Measurements from ENCODE around the gene LRRC3. TPM values are rescaled to one million over a fixed set of nuclear protein-coding genes. Genes with fewer than 3 reads are reported as not detected.

LRRC3 gene
- total RNA-seq, 2 donors from 2014 or later, result 1.6 to 7.1 TPM

GRCh38 chr21:44485254-44485793 is 30.0 kb downstream of the LRRC3 start:
- intact Hi-C loops (cut with DNase I), result no loop called here
- Histone ChIP-seq H3K9me3 (no peaks in the 10 kb centered on the region), H3K27ac (no peak overlapping the region), H3K36me3 (no peaks in the 10 kb centered on the region), H3K4me1 (replicated peaks) (no peaks in the 10 kb centered on the region), H3K4me3 (no peak overlapping the region), H3K27me3 (replicated peaks; ENCODE audit: insufficient read depth) (no peaks in the 10 kb centered on the region)
- TF ChIP-seq CTCF (IDR thresholded peaks at IDR 0.05), result no peak
- TF ChIP-seq POLR2A (IDR thresholded peaks at IDR 0.05), result no peak
- no peak for TF ChIP-seq POLR2AphosphoS5 (IDR thresholded peaks at IDR 0.05)
- no peak for DNase-seq (ENCODE audit: low spot score)
- 75% methylated on average over 25 of the region's 25 CpGs for WGBS

- H3K27ac ChIP-seq, result no peak overlapping the region
- H3K36me3 ChIP-seq, result no peaks in the 10 kb centered on the region
- H3K27me3 ChIP-seq (replicated peaks; ENCODE audit: insufficient read depth), result no peaks in the 10 kb centered on the region
- WGBS, result 82% methylated on average over 10 of the region's 10 CpGs
- no peaks in the 10 kb centered on the region for H3K9me3 ChIP-seq
- intact Hi-C loops (cut with DNase I), result no loop called here
- no peak for DNase-seq (ENCODE audit: low spot score)
- H3K4me1 ChIP-seq (replicated peaks), result no peaks in the 10 kb centered on the region
- TF ChIP-seq CTCF (IDR thresholded peaks at IDR 0.05) (no peak), POLR2A (IDR thresholded peaks at IDR 0.05) (no peak), POLR2AphosphoS5 (IDR thresholded peaks at IDR 0.05) (no peak)
- no peak overlapping the region for H3K4me3 ChIP-seq
Observed at GRCh38 chr21:44485796-44486195, 30.5 kb downstream of the LRRC3 start.

GRCh38 chr21:44486302-44486701 is 31.0 kb downstream of the LRRC3 start:
- intact Hi-C loops (cut with DNase I), result no loop called here
- WGBS, result 69% methylated on average over 16 of the region's 16 CpGs

GRCh38 chr21:44487831-44488230 is 32.5 kb downstream of the LRRC3 start:
- H3K27ac ChIP-seq, result no peak overlapping the region
- TF ChIP-seq CTCF (IDR thresholded peaks at IDR 0.05) (no peak), POLR2AphosphoS5 (IDR thresholded peaks at IDR 0.05) (no peak), POLR2A (IDR thresholded peaks at IDR 0.05) (no peak)
- no peak overlapping the region for H3K4me3 ChIP-seq
- DNase-seq (ENCODE audit: low spot score), result no peak
- H3K36me3 ChIP-seq, result no peaks in the 10 kb centered on the region
- intact Hi-C loops (cut with DNase I), result no loop called here
- 37% methylated on average over 4 of the region's 4 CpGs for WGBS
- no peaks in the 10 kb centered on the region for H3K27me3 ChIP-seq (replicated peaks; ENCODE audit: insufficient read depth)
- no peaks in the 10 kb centered on the region for H3K4me1 ChIP-seq (replicated peaks)
- H3K9me3 ChIP-seq, result no peaks in the 10 kb centered on the region

More at GRCh38 chr21:44486302-44486701, 31.0 kb downstream of the LRRC3 start:
- Histone ChIP-seq H3K4me3 (no peak overlapping the region), H3K27me3 (replicated peaks; ENCODE audit: insufficient read depth) (no peaks in the 10 kb centered on the region), H3K36me3 (no peaks in the 10 kb centered on the region), H3K4me1 (replicated peaks) (no peaks in the 10 kb centered on the region), H3K27ac (no peak overlapping the region), H3K9me3 (no peaks in the 10 kb centered on the region)
- DNase-seq (ENCODE audit: low spot score), result no peak
- TF ChIP-seq POLR2A (IDR thresholded peaks at IDR 0.05) (no peak), POLR2AphosphoS5 (IDR thresholded peaks at IDR 0.05) (no peak), CTCF (IDR thresholded peaks at IDR 0.05) (no peak)

- WGBS, result 29% methylated on average over 7 of the region's 7 CpGs
- intact Hi-C loops (cut with DNase I), result no loop called here
- Histone ChIP-seq H3K36me3 (no peaks in the 10 kb centered on the region), H3K27ac (no peak overlapping the region), H3K27me3 (replicated peaks; ENCODE audit: insufficient read depth) (no peaks in the 10 kb centered on the region), H3K4me3 (no peak overlapping the region), H3K9me3 (no peaks in the 10 kb centered on the region), H3K4me1 (replicated peaks) (no peaks in the 10 kb centered on the region)
- no peak for TF ChIP-seq POLR2A (IDR thresholded peaks at IDR 0.05)
- DNase-seq (ENCODE audit: low spot score), result no peak
Observed at GRCh38 chr21:44489962-44490361, 34.7 kb downstream of the LRRC3 start.

Measured in prostate gland (tissue), 2 donors.